Esophagus squamous epithelium (tissue), 4 donors: ENCODE results near the gene TTC22.

Experiments used
- CTCF ChIP-seq, 6 experiments: fragments of 450-650 bp in 4 of 6; fragments of 200-600 bp in 2 of 6; sonication (generic) in 2 of 6; IDR thresholded peaks; one replicate each; pipeline ENCODE4 v1.5.1; 2016 to 2019; ENCODE audit warnings: antibody characterized with exemption in 6 of 6, mild to moderate bottlenecking in 4 of 6, moderate library complexity in 4 of 6
- POLR2A ChIP-seq, 4 donors: fragments of 450-650 bp; IDR thresholded peaks; one replicate each; pipeline ENCODE4 v1.6.1; 2017; ENCODE audit warnings: antibody characterized with exemption in 4 of 4, mild to moderate bottlenecking in 4 of 4, moderate library complexity in 3 of 4

GRCh38 chr1:54826226-54826816 lies 25.2 kb upstream of the TTC22 start:
- TF ChIP-seq CTCF (IDR thresholded peaks at IDR 0.05): no peak
- no peak for TF ChIP-seq POLR2A (IDR thresholded peaks at IDR 0.05)
